Measurements from ENCODE around the gene SHISA7. TPM values are rescaled to one million over a fixed set of nuclear protein-coding genes. Genes with fewer than 3 reads are reported as not detected.

SHISA7 gene
- total and polyA plus RNA-seq, 2 donors (not counting 1 experiment from before 2014, with no cell fraction given): not detected

DNA sequence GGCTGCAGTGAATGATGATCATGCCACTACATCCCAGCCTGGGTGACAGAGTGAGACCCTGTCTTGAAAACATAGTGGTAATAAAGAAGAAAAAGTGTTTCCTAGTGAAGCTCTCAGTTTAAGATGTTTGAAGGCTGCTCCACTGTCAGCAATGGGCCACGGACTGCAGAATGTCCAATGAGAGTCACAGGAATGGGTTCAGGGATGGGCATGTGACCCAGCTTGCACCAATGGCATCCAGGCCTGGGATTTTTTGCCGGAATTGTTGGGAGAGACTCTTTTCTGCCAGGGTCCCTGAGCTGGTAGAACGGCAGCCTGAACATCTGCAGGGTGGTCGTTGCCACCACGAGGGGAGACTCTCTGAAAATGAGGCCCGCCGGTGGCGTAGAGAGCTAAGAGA lies 6.3 kb downstream of the SHISA7 start:
- TF ChIP-seq EZH2 (IDR thresholded peaks at IDR 0.05; ENCODE audit: low read length, missing control alignments): no peak
- TF ChIP-seq, protein P1, sequence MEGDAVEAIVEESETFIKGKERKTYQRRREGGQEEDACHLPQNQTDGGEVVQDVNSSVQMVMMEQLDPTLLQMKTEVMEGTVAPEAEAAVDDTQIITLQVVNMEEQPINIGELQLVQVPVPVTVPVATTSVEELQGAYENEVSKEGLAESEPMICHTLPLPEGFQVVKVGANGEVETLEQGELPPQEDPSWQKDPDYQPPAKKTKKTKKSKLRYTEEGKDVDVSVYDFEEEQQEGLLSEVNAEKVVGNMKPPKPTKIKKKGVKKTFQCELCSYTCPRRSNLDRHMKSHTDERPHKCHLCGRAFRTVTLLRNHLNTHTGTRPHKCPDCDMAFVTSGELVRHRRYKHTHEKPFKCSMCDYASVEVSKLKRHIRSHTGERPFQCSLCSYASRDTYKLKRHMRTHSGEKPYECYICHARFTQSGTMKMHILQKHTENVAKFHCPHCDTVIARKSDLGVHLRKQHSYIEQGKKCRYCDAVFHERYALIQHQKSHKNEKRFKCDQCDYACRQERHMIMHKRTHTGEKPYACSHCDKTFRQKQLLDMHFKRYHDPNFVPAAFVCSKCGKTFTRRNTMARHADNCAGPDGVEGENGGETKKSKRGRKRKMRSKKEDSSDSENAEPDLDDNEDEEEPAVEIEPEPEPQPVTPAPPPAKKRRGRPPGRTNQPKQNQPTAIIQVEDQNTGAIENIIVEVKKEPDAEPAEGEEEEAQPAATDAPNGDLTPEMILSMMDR (conservative IDR thresholded peaks at IDR 0.05 in 1 of 2, IDR thresholded peaks at IDR 0.05 in 1 of 2; ENCODE audit: low read depth in 1 of 2, low read length in 2 of 2): no peak
- Histone ChIP-seq H4K20me1 (ENCODE audit: control insufficient read depth, extremely low read depth, insufficient read depth, low read length) (no peaks in the 10 kb centered on the region), H3K79me2 (ENCODE audit: control insufficient read depth, insufficient read depth, low read length) (no peaks in the 10 kb centered on the region), H3K4me3 (replicated peaks in 1 of 4; ENCODE audit: control extremely low read depth in 1 of 4, insufficient read depth in 1 of 4, low read depth in 3 of 4, low read length in 4 of 4) (no peak overlapping the region), H3K36me3 (ENCODE audit: control insufficient read depth, insufficient read depth, low read length) (no peaks in the 10 kb centered on the region), H3K4me1 (ENCODE audit: control insufficient read depth, extremely low read depth, insufficient read depth, low read length) (no peaks in the 10 kb centered on the region), H3K9me3 (ENCODE audit: control insufficient read depth, insufficient read depth, low read depth, low read length) (no peaks in the 10 kb centered on the region), H2AFZ (ENCODE audit: low read length) (no peak overlapping the region), H3K4me2 (ENCODE audit: extremely low read depth, insufficient read depth, low read length) (no peak overlapping the region), H3K27ac (ENCODE audit: insufficient read depth, low read length) (no peak overlapping the region), H3K27me3 (ENCODE audit: control insufficient read depth, insufficient read depth, low read length) (peaks cover 20% of the 10 kb centered on the region), H3K9ac (ENCODE audit: insufficient read depth, low read length) (no peak overlapping the region)
- DNase-seq (ENCODE audit: low read depth in 2 of 2): no peak

DNA sequence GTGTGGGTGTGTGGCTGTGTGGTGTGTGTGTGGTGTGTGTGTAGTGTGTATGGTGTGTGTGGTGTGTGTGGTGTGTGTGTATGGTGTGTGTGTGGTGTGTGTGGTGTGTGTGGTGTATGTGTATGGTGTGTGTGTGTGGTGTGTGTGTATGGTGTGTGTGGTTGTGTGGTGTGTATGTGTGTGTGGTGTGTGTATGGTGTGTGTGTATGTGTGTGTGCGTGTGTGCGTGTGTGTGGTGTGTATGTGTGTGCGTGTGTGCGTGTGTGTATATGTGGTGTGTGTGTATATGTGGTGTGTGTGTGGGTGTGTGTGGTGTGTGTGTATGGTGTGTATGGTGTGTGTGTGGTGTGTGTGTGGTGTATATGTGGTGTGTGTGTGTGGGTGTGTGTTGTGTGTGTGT lies 8.1 kb downstream of the SHISA7 start:
- H2AFZ ChIP-seq (ENCODE audit: low read length): no peak overlapping the region
- no peak overlapping the region for H3K9ac ChIP-seq (ENCODE audit: insufficient read depth, low read length)
- no peak overlapping the region for H3K4me2 ChIP-seq (ENCODE audit: extremely low read depth, insufficient read depth, low read length)
- no peaks in the 10 kb centered on the region for H3K36me3 ChIP-seq (ENCODE audit: control insufficient read depth, insufficient read depth, low read length)
- peaks cover 5% of the 10 kb centered on the region for H3K27me3 ChIP-seq (ENCODE audit: control insufficient read depth, insufficient read depth, low read length)
- no peaks in the 10 kb centered on the region for H3K79me2 ChIP-seq (ENCODE audit: control insufficient read depth, insufficient read depth, low read length)
- no peaks in the 10 kb centered on the region for H3K9me3 ChIP-seq (ENCODE audit: control insufficient read depth, insufficient read depth, low read depth, low read length)
- DNase-seq (ENCODE audit: low read depth in 2 of 2): no peak
- no peak overlapping the region for H3K27ac ChIP-seq (ENCODE audit: insufficient read depth, low read length)
- TF ChIP-seq, protein P1 (conservative IDR thresholded peaks at IDR 0.05 in 1 of 2, IDR thresholded peaks at IDR 0.05 in 1 of 2; ENCODE audit: low read depth in 1 of 2, low read length in 2 of 2): no peak
- no peak for TF ChIP-seq EZH2 (IDR thresholded peaks at IDR 0.05; ENCODE audit: low read length, missing control alignments)
- H3K4me1 ChIP-seq (ENCODE audit: control insufficient read depth, extremely low read depth, insufficient read depth, low read length): no peaks in the 10 kb centered on the region
- H4K20me1 ChIP-seq (ENCODE audit: control insufficient read depth, extremely low read depth, insufficient read depth, low read length): no peaks in the 10 kb centered on the region
- H3K4me3 ChIP-seq (replicated peaks in 1 of 4; ENCODE audit: control extremely low read depth in 1 of 4, insufficient read depth in 1 of 4, low read depth in 3 of 4, low read length in 4 of 4): no peak overlapping the region

DNA sequence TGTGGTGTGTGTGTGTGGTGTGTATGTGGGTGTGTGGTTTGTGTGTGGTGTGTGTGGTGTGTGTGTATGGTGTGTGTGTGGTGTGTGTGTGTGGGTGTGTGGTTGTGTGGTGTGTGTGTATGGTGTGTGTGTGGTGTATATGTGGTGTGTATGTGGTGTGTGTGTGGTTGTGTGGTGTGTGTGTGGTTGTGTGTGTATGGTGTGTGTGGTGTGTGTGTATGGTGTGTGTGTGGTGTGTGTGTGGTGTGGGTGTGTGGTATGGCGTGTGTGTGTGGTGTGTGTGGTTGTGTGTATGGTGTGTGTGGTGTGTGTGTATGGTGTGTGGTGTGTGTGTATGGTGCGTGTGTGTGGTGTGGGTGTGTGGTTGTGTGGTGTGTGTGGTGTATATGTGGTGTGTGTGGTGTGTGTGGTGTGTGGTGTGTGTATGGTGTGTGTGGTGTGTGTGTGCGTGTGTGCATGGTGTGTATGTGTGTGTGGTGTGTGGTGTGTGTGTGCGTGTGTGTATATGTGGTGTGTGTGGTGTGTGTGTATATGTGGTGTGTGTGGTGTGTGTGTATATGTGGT lies 8.7 kb downstream of the SHISA7 start:
- Histone ChIP-seq H3K9me3 (ENCODE audit: control insufficient read depth, insufficient read depth, low read depth, low read length) (no peaks in the 10 kb centered on the region), H3K36me3 (ENCODE audit: control insufficient read depth, insufficient read depth, low read length) (no peaks in the 10 kb centered on the region), H3K27ac (ENCODE audit: insufficient read depth, low read length) (no peak overlapping the region), H3K79me2 (ENCODE audit: control insufficient read depth, insufficient read depth, low read length) (no peaks in the 10 kb centered on the region), H3K4me2 (ENCODE audit: extremely low read depth, insufficient read depth, low read length) (no peak overlapping the region), H4K20me1 (ENCODE audit: control insufficient read depth, extremely low read depth, insufficient read depth, low read length) (no peaks in the 10 kb centered on the region), H3K9ac (ENCODE audit: insufficient read depth, low read length) (no peak overlapping the region), H2AFZ (ENCODE audit: low read length) (no peak overlapping the region), H3K27me3 (ENCODE audit: control insufficient read depth, insufficient read depth, low read length) (peaks cover 4% of the 10 kb centered on the region), H3K4me3 (replicated peaks in 1 of 4; ENCODE audit: control extremely low read depth in 1 of 4, insufficient read depth in 1 of 4, low read depth in 3 of 4, low read length in 4 of 4) (no peak overlapping the region), H3K4me1 (ENCODE audit: control insufficient read depth, extremely low read depth, insufficient read depth, low read length) (no peaks in the 10 kb centered on the region)
- TF ChIP-seq EZH2 (IDR thresholded peaks at IDR 0.05; ENCODE audit: low read length, missing control alignments): no peak
- TF ChIP-seq, protein P1 (conservative IDR thresholded peaks at IDR 0.05 in 1 of 2, IDR thresholded peaks at IDR 0.05 in 1 of 2; ENCODE audit: low read depth in 1 of 2, low read length in 2 of 2): no peak
- DNase-seq (ENCODE audit: low read depth in 2 of 2): no peak

Measured in fibroblast of lung (primary cell).